HG03064 (cell line): ENCODE results near the gene FAF1.
"Not testable (repeated sequence)": the region's sequence is repeated elsewhere in the genome, so short reads cannot be mapped to it uniquely, and the experiment has no call there.

Source experiments
- ATAC-seq: cut with Tn5 transposase; IDR thresholded peaks from one replicate; pipeline ENCODE4 v1.9.1; 2021; ENCODE audit warnings: low read depth; ENCODE audit not compliant: unreplicated experiment

FAF1 gene

GRCh38 chr1:50603274-50604271, 356.5 kb downstream of the FAF1 start:
- peak; percentile 60 for ATAC-seq

GRCh38 chr1:50599546-50599945, 360.5 kb downstream of the FAF1 start:
- no peak for ATAC-seq

- no peak for ATAC-seq
Observed at GRCh38 chr1:50595874-50596273, 364.2 kb downstream of the FAF1 start.

GRCh38 chr1:50593515-50593914, 366.6 kb downstream of the FAF1 start:
- no peak for ATAC-seq

GRCh38 chr1:50591598-50591997, 368.5 kb downstream of the FAF1 start:
- ATAC-seq = no peak

GRCh38 chr1:50582346-50582745, 377.7 kb downstream of the FAF1 start:
- no peak for ATAC-seq

GRCh38 chr1:50570066-50570468, 390.0 kb downstream of the FAF1 start:
- no peak for ATAC-seq

GRCh38 chr1:50568782-50569181, 391.3 kb downstream of the FAF1 start:
- no peak for ATAC-seq

GRCh38 chr1:50566405-50566804, 393.7 kb downstream of the FAF1 start:
- ATAC-seq = no peak

GRCh38 chr1:50564417-50564816, 395.6 kb downstream of the FAF1 start:
- ATAC-seq = no peak

- ATAC-seq = no peak
Observed at GRCh38 chr1:50562106-50562505, 398.0 kb downstream of the FAF1 start.

- ATAC-seq = no peak
Observed at GRCh38 chr1:50559421-50559820, 400.6 kb downstream of the FAF1 start.

GRCh38 chr1:50553921-50554320, 406.1 kb downstream of the FAF1 start:
- ATAC-seq = no peak

- ATAC-seq = no peak
Observed at GRCh38 chr1:50548243-50548642, 411.8 kb downstream of the FAF1 start.

- ATAC-seq = no peak
Observed at GRCh38 chr1:50542362-50542761, 417.7 kb downstream of the FAF1 start.

GRCh38 chr1:50538476-50538875, 421.6 kb downstream of the FAF1 start:
- no peak for ATAC-seq

- ATAC-seq = no peak
Observed at GRCh38 chr1:50531601-50532000, 428.5 kb downstream of the FAF1 start.

GRCh38 chr1:50531027-50531426, 429.0 kb downstream of the FAF1 start:
- ATAC-seq = no peak

- no peak for ATAC-seq
Observed at GRCh38 chr1:50529510-50529909, 430.6 kb downstream of the FAF1 start.

GRCh38 chr1:50527987-50528320, 432.1 kb downstream of the FAF1 start:
- ATAC-seq = not testable (repeated sequence)

GRCh38 chr1:50527249-50527986, 432.6 kb downstream of the FAF1 start:
- no peak for ATAC-seq

- ATAC-seq = no peak
Observed at GRCh38 chr1:50526431-50526830, 433.6 kb downstream of the FAF1 start.
